SK-N-SH (cell line): Measurements from ENCODE around the gene MFSD12. TPM values are rescaled to one million over a fixed set of nuclear protein-coding genes. Genes with fewer than 3 reads are reported as not detected.
"Not testable (repeated sequence)": the region's sequence is repeated elsewhere in the genome, so short reads cannot be mapped to it uniquely, and the experiment has no call there.

Experiments used
- CTCF ChIA-PET: fragments of 300-600, 350-600 bp; formaldehyde crosslinking; extraction: SDS; loops from one replicate; lab custom pipeline; 2021; lab: Yijun Ruan, JAX
- POLR2A ChIA-PET: fragments of 350-600 bp; sonication (Branson Sonifier 250); formaldehyde crosslinking; extraction: SDS; loops from one replicate; lab custom pipeline; 2020; ENCODE audit warnings: antibody characterized with exemption, inconsistent platforms; lab: Yijun Ruan, JAX
- DNase-seq: peaks from one replicate; pipeline ENCODE4 v3.0.0; 2012
- H2AFZ ChIP-seq: fragments of 200-600 bp; sonication (generic); 2 replicates; pipeline ENCODE4 v1.8.1; 2016; ENCODE audit warnings: antibody characterized with exemption, mild to moderate bottlenecking, low read depth
- H3F3A ChIP-seq: fragments of 200-600 bp; sonication (generic); replicated peaks from 2 replicates; pipeline ENCODE3; 2016; ENCODE audit warnings: antibody characterized with exemption, mild to moderate bottlenecking; ENCODE audit not compliant: insufficient read depth
- H3K27ac ChIP-seq, 2 experiments: fragments of 200-500 bp in 1 of 2; fragments of 200-600 bp in 1 of 2; sonication (Bioruptor generic) in 1 of 2; sonication (generic), shearing (Covaris generic) in 1 of 2; 2 replicates each; pipeline versions ENCODE4 v1.5.1 to v1.6.1; 2014 to 2016; ENCODE audit warnings: low read depth in 2 of 2, inconsistent platforms in 1 of 2, low read length in 1 of 2, mild to moderate bottlenecking in 1 of 2, mixed read lengths in 1 of 2
- H3K27me3 ChIP-seq: fragments of 200-600 bp; sonication (generic), shearing (Covaris generic); 2 replicates; pipeline ENCODE4 v1.6.1; 2016; ENCODE audit warnings: mixed run types; ENCODE audit not compliant: insufficient read depth
- H3K36me3 ChIP-seq, 2 experiments: fragments of 200-500 bp in 1 of 2; fragments of 200-600 bp in 1 of 2; sonication (Bioruptor generic) in 1 of 2; sonication (generic) in 1 of 2; replicated peaks in 1 of 2; 2 replicates each; pipeline versions ENCODE3 to v1.5.1; 2014 to 2016; ENCODE audit warnings: low read length in 1 of 2, mild to moderate bottlenecking in 1 of 2; ENCODE audit not compliant: insufficient read depth in 2 of 2, control insufficient read depth in 1 of 2
- H3K4me1 ChIP-seq, 2 experiments: fragments of 200-500 bp in 1 of 2; fragments of 200-600 bp in 1 of 2; sonication (Bioruptor generic) in 1 of 2; sonication (generic), shearing (Covaris generic) in 1 of 2; 2 replicates each; pipeline versions ENCODE4 v1.5.1 to v1.6.1; 2014 to 2016; ENCODE audit warnings: low read depth in 1 of 2, low read length in 1 of 2, mixed run types in 1 of 2; ENCODE audit not compliant: insufficient read depth in 2 of 2, control insufficient read depth in 1 of 2
- H3K4me2 ChIP-seq: fragments of 200-600 bp; sonication (generic), shearing (Covaris generic); 2 replicates; pipeline ENCODE4 v1.6.1; 2017; ENCODE audit warnings: mixed run types
- H3K4me3 ChIP-seq, 2 experiments: fragments of 200-500 bp in 1 of 2; fragments of 200-600 bp in 1 of 2; sonication (Bioruptor generic) in 1 of 2; sonication (generic), shearing (Covaris generic) in 1 of 2; 2 replicates each; pipeline versions ENCODE4 v1.5.1 to v1.8.1; 2014 to 2016; ENCODE audit warnings: low read depth in 2 of 2, inconsistent platforms in 1 of 2, low read length in 1 of 2, mild to moderate bottlenecking in 1 of 2, mixed read lengths in 1 of 2, moderate library complexity in 1 of 2
- H3K79me2 ChIP-seq: fragments of 200-600 bp; sonication (generic); 2 replicates; pipeline ENCODE4 v1.8.1; 2017; ENCODE audit warnings: mild to moderate bottlenecking; ENCODE audit not compliant: insufficient read depth
- H3K9ac ChIP-seq: fragments of 200-600 bp; sonication (generic); 2 replicates; pipeline ENCODE4 v1.6.1; 2017; ENCODE audit warnings: mixed run types
- H3K9me2 ChIP-seq: fragments of 200-600 bp; sonication (generic); 2 replicates; pipeline ENCODE4 v1.6.1; 2017; ENCODE audit warnings: mixed run types
- H3K9me3 ChIP-seq: fragments of 200-600 bp; sonication (generic); 2 replicates; pipeline ENCODE4 v1.6.1; 2017; ENCODE audit warnings: mixed run types, mild to moderate bottlenecking, moderate library complexity
- H4K20me1 ChIP-seq: fragments of 200-600 bp; sonication (generic); 2 replicates; pipeline ENCODE4 v1.6.1; 2017; ENCODE audit warnings: mild to moderate bottlenecking, mixed run types; ENCODE audit not compliant: insufficient read depth
- FOSL2 ChIP-seq: IDR thresholded peaks from 2 replicates; pipeline ENCODE4 v1.4.0; 2012; ENCODE audit warnings: low read depth, mild to moderate bottlenecking, moderate library complexity, borderline replicate concordance
- RCOR1 ChIP-seq: fragments of 150-350 bp; IDR thresholded peaks from 2 replicates; pipeline ENCODE4 v1.6.1; 2017; ENCODE audit warnings: antibody characterized with exemption, low read length
- RFX5 ChIP-seq: IDR thresholded peaks from 2 replicates; pipeline ENCODE4 v1.6.1; 2012; ENCODE audit warnings: mild to moderate bottlenecking, improper control_type of control experiment, low read length
- RXRA ChIP-seq: IDR thresholded peaks from 2 replicates; pipeline ENCODE4 v1.4.0; 2012; ENCODE audit warnings: low read depth, mild to moderate bottlenecking, borderline replicate concordance
- SIN3A ChIP-seq: IDR thresholded peaks from 2 replicates; pipeline ENCODE4 v1.6.1; 2012; ENCODE audit warnings: low read depth, mild to moderate bottlenecking, low read length, moderate library complexity, borderline replicate concordance
- TCF12 ChIP-seq: IDR thresholded peaks from 2 replicates; pipeline ENCODE4 v1.4.0; 2012
- WGBS: methylation state at CpG from one replicate; pipeline ENCODE4 v1.1.6; 2017; ENCODE audit warnings: low lambda C conversion rate; 5-methylcytosine and 5-hydroxymethylcytosine counted together
- polyA plus RNA-seq, 3 experiments: library from polyadenylated mRNA; depleted of rRNA; stranded (reverse); fragments of >200 nt; gene quantifications; 2 replicates each; pipeline ENCODE4 v1.2.3, GENCODE V29; 2012
- TF ChIP-seq, protein P1 (sequence below): fragments of 150-350 bp; IDR thresholded peaks from 2 replicates; pipeline ENCODE4 v1.6.1; 2017; ENCODE audit warnings: antibody characterized with exemption, low read length, low read depth, borderline replicate concordance
- TF ChIP-seq, protein P2 (sequence below): IDR thresholded peaks from 2 replicates; pipeline ENCODE4; 2012
- TF ChIP-seq, protein P3 (sequence below): IDR thresholded peaks from 2 replicates; pipeline ENCODE4 v1.4.0; 2012; ENCODE audit warnings: low read depth

The MFSD12 gene
- polyA plus RNA-seq, 1 of the 3 experiments (the other 2 are of a cell fraction) = 53.3 TPM

- H3K4me2 ChIP-seq = peak overlapping the region; percentile 7
- H3K9me2 ChIP-seq = no peaks in the 10 kb centered on the region
- H3K4me1 ChIP-seq = peaks cover 11% of the 10 kb centered on the region in 2 experiments; a peak in 2 of 4 replicates
- peaks cover 0 to 7% of the 10 kb centered on the region in 2 experiments for H3K36me3 ChIP-seq
- H3K4me3 ChIP-seq = no peak overlapping the region
- H3K27ac ChIP-seq = peak overlapping the region in 1 of 2 experiments; percentile 50; a peak in 2 of 4 replicates
- no peak for DNase-seq
- no peaks in the 10 kb centered on the region for H3K9me3 ChIP-seq
- 52% methylated on average over 5 of the region's 15 CpGs for WGBS
- ChIA-PET CTCF (no interaction called here), POLR2A (interaction anchor here (0.5 kb wide), 1 partner anchor 43 kb away, joined by 4 read pairs; no protein-coding TSS in a partner anchor)
- peaks cover 70% of the 10 kb centered on the region for H4K20me1 ChIP-seq
- no peak overlapping the region for H2AFZ ChIP-seq
- H3K27me3 ChIP-seq = no peaks in the 10 kb centered on the region
- H3K79me2 ChIP-seq = peaks cover 85% of the 10 kb centered on the region
- H3F3A ChIP-seq = peaks cover 13% of the 10 kb centered on the region
- TF ChIP-seq, protein P1, sequence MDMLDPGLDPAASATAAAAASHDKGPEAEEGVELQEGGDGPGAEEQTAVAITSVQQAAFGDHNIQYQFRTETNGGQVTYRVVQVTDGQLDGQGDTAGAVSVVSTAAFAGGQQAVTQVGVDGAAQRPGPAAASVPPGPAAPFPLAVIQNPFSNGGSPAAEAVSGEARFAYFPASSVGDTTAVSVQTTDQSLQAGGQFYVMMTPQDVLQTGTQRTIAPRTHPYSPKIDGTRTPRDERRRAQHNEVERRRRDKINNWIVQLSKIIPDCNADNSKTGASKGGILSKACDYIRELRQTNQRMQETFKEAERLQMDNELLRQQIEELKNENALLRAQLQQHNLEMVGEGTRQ = no peak
- TF ChIP-seq FOSL2 (peak; percentile 65; the same call in 1 of the 2 replicates), TCF12 (peak; percentile 75)
- TF ChIP-seq, protein P2, sequence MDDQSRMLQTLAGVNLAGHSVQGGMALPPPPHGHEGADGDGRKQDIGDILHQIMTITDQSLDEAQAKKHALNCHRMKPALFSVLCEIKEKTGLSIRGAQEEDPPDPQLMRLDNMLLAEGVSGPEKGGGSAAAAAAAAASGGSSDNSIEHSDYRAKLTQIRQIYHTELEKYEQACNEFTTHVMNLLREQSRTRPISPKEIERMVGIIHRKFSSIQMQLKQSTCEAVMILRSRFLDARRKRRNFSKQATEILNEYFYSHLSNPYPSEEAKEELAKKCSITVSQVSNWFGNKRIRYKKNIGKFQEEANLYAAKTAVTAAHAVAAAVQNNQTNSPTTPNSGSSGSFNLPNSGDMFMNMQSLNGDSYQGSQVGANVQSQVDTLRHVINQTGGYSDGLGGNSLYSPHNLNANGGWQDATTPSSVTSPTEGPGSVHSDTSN = peak; percentile 42; the same call in 1 of the 2 replicates
- H3K9ac ChIP-seq = no peak overlapping the region
These were observed 47.8 kb downstream of the MFSD12 start for GRCh38 chr19:3509566-3509989.

DNA sequence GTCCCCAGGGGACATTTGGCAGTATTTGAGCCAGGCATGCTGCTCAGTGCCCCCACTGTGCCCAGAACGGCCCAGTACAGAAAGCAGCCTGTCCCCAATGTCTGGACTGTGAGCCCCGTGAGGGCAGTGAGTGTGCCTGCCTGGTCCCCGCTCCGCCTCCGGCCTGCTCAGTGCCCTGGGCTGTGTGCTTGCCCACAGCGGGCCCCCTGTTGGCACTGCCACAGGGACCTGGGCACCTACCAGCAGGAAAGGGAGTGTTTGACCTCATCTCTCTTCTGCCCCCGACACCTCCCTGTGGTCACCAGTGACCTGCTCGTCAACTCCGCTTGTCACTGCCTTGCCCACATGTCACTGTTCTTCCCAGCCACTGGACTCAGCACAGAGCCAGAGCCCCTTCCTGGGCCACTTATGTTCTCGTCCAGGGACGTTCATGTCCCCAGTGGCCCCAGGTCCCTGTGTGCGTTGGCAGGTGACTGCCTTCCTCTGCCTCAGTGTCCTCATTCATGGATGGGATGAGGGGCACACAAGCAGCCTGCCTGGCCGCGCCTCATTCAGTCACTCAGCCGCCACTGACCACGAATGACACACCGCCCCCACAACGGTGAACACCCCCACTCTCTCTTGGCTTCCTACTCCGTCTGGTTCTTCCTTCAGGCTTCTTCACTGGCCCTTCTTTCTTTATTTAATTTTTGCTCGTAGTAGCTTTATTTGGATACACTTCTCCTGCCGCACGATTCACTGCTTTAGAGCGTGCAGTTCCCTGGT is 48.4 kb downstream of the MFSD12 start:
- Histone ChIP-seq H3K4me2 (peak overlapping the region; percentile 7), H3K9ac (no peak overlapping the region), H3F3A (peaks cover 13% of the 10 kb centered on the region), H3K9me2 (no peaks in the 10 kb centered on the region), H2AFZ (no peak overlapping the region), H3K4me3 (no peak overlapping the region), H3K27me3 (no peaks in the 10 kb centered on the region), H3K27ac (peak overlapping the region in 1 of 2 experiments; percentile 50; a peak in 2 of 4 replicates), H3K36me3 (peaks cover 0 to 7% of the 10 kb centered on the region in 2 experiments), H3K9me3 (no peaks in the 10 kb centered on the region), H4K20me1 (peaks cover 63% of the 10 kb centered on the region), H3K4me1 (peaks cover 11% of the 10 kb centered on the region in 2 experiments; a peak in 2 of 4 replicates), H3K79me2 (peaks cover 78% of the 10 kb centered on the region)
- ChIA-PET POLR2A (no interaction called here), CTCF (no interaction called here)
- WGBS = 88% methylated on average over 17 of the region's 23 CpGs
- DNase-seq = no peak
- TF ChIP-seq, protein P3, sequence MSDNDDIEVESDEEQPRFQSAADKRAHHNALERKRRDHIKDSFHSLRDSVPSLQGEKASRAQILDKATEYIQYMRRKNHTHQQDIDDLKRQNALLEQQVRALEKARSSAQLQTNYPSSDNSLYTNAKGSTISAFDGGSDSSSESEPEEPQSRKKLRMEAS = no peak
- no peak for TF ChIP-seq RXRA
- TF ChIP-seq SIN3A = no peak
- TF ChIP-seq RCOR1 = no peak
- no peak for TF ChIP-seq RFX5
- TF ChIP-seq, all 33 proteins: peak for 0

DNA sequence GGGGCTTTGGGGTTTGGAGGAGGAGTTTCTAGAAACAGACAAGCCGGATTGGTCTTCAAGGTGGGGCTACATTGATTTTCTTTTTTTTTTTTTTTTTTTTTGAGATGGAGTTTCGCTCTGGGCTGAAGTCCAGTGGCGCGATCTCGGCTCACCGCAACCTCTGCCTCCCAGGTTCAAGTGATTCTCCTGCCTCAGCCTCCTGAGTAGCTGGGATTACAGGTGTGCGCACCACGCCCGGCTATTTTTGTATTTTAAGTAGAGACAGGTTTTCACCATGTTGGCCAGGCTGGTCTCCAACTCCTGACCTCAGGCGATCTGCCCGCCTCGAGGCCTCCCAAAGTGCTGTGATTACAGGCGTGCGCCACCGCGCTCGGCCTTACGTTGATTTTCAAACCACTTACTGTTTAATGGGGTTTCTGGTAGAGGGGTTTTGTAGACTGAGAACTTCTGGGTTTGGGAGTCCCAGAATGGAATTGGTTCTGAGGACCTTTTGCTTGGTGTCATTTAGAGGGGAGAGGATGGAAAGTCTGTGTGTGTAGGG is 49.2 kb downstream of the MFSD12 start:
- peaks cover 16% of the 10 kb centered on the region for H3F3A ChIP-seq
- H3K4me3 ChIP-seq, H3K9me2 ChIP-seq, H3K9ac ChIP-seq, H3K27ac ChIP-seq, CTCF ChIA-PET, H3K9me3 ChIP-seq, H3K36me3 ChIP-seq, H2AFZ ChIP-seq, POLR2A ChIA-PET, H3K27me3 ChIP-seq: not testable (repeated sequence)
- peaks cover 71% of the 10 kb centered on the region for H3K79me2 ChIP-seq
- peaks cover 11% of the 10 kb centered on the region in 2 experiments; a peak in 2 of 4 replicates for H3K4me1 ChIP-seq
- peak overlapping the region; percentile 7; the same call in 1 of the 2 replicates for H3K4me2 ChIP-seq
- peak; percentile 64 for DNase-seq
- H4K20me1 ChIP-seq = peaks cover 56% of the 10 kb centered on the region
- 97% methylated on average over 18 of the region's 18 CpGs for WGBS
